CD14-positive monocyte (primary cell): ENCODE data around the gene PUM1. TPM values are rescaled to one million over a fixed set of nuclear protein-coding genes. Genes with fewer than 3 reads are reported as not detected.

Experiments used
- DNase-seq, 3 donors: peaks; one replicate each; pipeline ENCODE4 v3.0.0-alpha.2; 2011 to 2022
- H2AFZ ChIP-seq: 2 replicates; pipeline ENCODE4 v1.6.0; 2012; ENCODE audit warnings: mild to moderate bottlenecking, low read depth, low read length, inconsistent platforms; ENCODE audit not compliant: insufficient read depth, poor library complexity, severe bottlenecking
- H3K27ac ChIP-seq, 2 donors: 1 replicate in 1 of 2; 2 replicates in 1 of 2; pipeline ENCODE4 v1.5.1; 2012 to 2013; ENCODE audit warnings: low read length in 2 of 2, control low read depth in 1 of 2, inconsistent platforms in 1 of 2, low read depth in 1 of 2, mild to moderate bottlenecking in 1 of 2
- H3K27me3 ChIP-seq, 2 donors: one replicate each; pipeline versions ENCODE4 v1.6.0 to v1.6.1; 2011 to 2013; ENCODE audit warnings: low read length in 2 of 2; ENCODE audit not compliant: control insufficient read depth in 2 of 2, insufficient read depth in 2 of 2
- H3K36me3 ChIP-seq, 2 donors: replicated peaks in 1 of 2; 1 replicate in 1 of 2; 2 replicates in 1 of 2; pipeline versions ENCODE4 v1.5.1 to v1.6.1; 2012 to 2013; ENCODE audit warnings: low read length in 2 of 2, control low read depth in 1 of 2, inconsistent platforms in 1 of 2, mild to moderate bottlenecking in 1 of 2; ENCODE audit not compliant: insufficient read depth in 2 of 2, control insufficient read depth in 1 of 2
- H3K4me1 ChIP-seq, 2 donors: 1 replicate in 1 of 2; 2 replicates in 1 of 2; pipeline versions ENCODE4 v1.5.1 to v1.6.1; 2012 to 2013; ENCODE audit warnings: low read length in 2 of 2, control low read depth in 1 of 2, inconsistent platforms in 1 of 2, mild to moderate bottlenecking in 1 of 2, moderate library complexity in 1 of 2; ENCODE audit not compliant: insufficient read depth in 2 of 2, control insufficient read depth in 1 of 2
- H3K4me2 ChIP-seq: replicated peaks from 2 replicates; pipeline ENCODE3; 2012; ENCODE audit warnings: low read length, moderate library complexity, mild to moderate bottlenecking; ENCODE audit not compliant: poor library complexity, severe bottlenecking; ENCODE audit errors: extremely low read depth
- H3K4me3 ChIP-seq, 3 experiments: fragments of 200-600 bp in 1 of 3; sonication (generic) in 1 of 3; replicated peaks in 1 of 3; 1 replicate in 2 of 3; 2 replicates in 1 of 3; pipeline ENCODE4 v1.5.1; 2011 to 2013; ENCODE audit warnings: low read length in 3 of 3, mild to moderate bottlenecking in 3 of 3, control low read depth in 2 of 3, low read depth in 2 of 3, inconsistent platforms in 1 of 3, moderate library complexity in 1 of 3
- H3K79me2 ChIP-seq: 2 replicates; pipeline ENCODE4 v1.6.0; 2012; ENCODE audit warnings: mild to moderate bottlenecking, control low read depth, inconsistent platforms, low read length, moderate library complexity; ENCODE audit not compliant: insufficient read depth
- H3K9ac ChIP-seq: 2 replicates; pipeline ENCODE4 v1.6.0; 2017; ENCODE audit warnings: low read length, mild to moderate bottlenecking; ENCODE audit not compliant: insufficient read depth, poor library complexity, severe bottlenecking
- H3K9me3 ChIP-seq, 2 donors: replicated peaks in 1 of 2; 1 replicate in 1 of 2; 2 replicates in 1 of 2; pipeline versions ENCODE4 v1.5.1 to v1.6.1; 2012 to 2013; ENCODE audit warnings: low read length in 2 of 2, control low read depth in 1 of 2; ENCODE audit not compliant: control insufficient read depth in 1 of 2, insufficient read depth in 1 of 2
- H4K20me1 ChIP-seq: 2 replicates; pipeline ENCODE4 v1.6.0; 2012; ENCODE audit warnings: mild to moderate bottlenecking, low read length, control low read depth, moderate library complexity; ENCODE audit not compliant: insufficient read depth
- H3K27ac Mint-ChIP-seq, 7 donors: one replicate each; pipeline ENCODE4 v1.8.0; 2020; ENCODE audit warnings: mild to moderate bottlenecking in 7 of 7, mixed read lengths in 7 of 7, moderate library complexity in 6 of 7, inconsistent platforms in 2 of 7
- H3K27me3 Mint-ChIP-seq, 3 donors: one replicate each; pipeline ENCODE4 v1.8.0; 2021 to 2022; ENCODE audit warnings: low read depth in 3 of 3, mild to moderate bottlenecking in 3 of 3, mixed read lengths in 3 of 3, moderate library complexity in 3 of 3, inconsistent platforms in 1 of 3
- H3K36me3 Mint-ChIP-seq, 2 donors: one replicate each; pipeline ENCODE4 v1.8.0; 2020; ENCODE audit warnings: mixed read lengths in 2 of 2, inconsistent platforms in 1 of 2, mild to moderate bottlenecking in 1 of 2
- H3K4me1 Mint-ChIP-seq: one replicate; pipeline ENCODE4 v1.8.0; 2020; ENCODE audit warnings: mild to moderate bottlenecking, mixed read lengths
- H3K4me3 Mint-ChIP-seq, 2 donors: one replicate each; pipeline ENCODE4 v1.8.0; 2020; ENCODE audit warnings: mild to moderate bottlenecking in 2 of 2, mixed read lengths in 2 of 2, moderate library complexity in 1 of 2
- H3K9me3 Mint-ChIP-seq, 7 donors: one replicate each; pipeline ENCODE4 v1.8.0; 2020 to 2022; ENCODE audit warnings: mixed read lengths in 7 of 7, mild to moderate bottlenecking in 6 of 7, moderate library complexity in 6 of 7, inconsistent platforms in 2 of 7
- WGBS: methylation state at CpG from one replicate; pipeline ENCODE4 v1.1.5; 2013; ENCODE audit warnings: missing lambda C conversion rate; ENCODE audit not compliant: insufficient coverage; 5-methylcytosine and 5-hydroxymethylcytosine counted together
- intact Hi-C, 2 donors: fragments of 100-400 bp; cut with micrococcal nuclease; formaldehyde crosslinking; loops; one replicate each; pipeline versions ENCODE4 v1.15.0 to v1.15.1; 2023
- polyA plus RNA-seq, 3 donors: library from polyadenylated mRNA; depleted of rRNA in 1 of 3; unstranded in 2 of 3; stranded (reverse) in 1 of 3; fragments of 300-500 nt in 2 of 3; fragments of >200 nt in 1 of 3; fragmentation: Illumina TruSeq in 2 of 3; gene quantifications; 1 replicate in 2 of 3; 2 replicates in 1 of 3; pipeline ENCODE4 v1.2.3, GENCODE V29; 2012 to 2021
- small RNA-seq: library from RNA; depleted of rRNA; stranded (forward); fragments of <200 nt; gene quantifications from one replicate; pipeline ENCODE3, GENCODE V24; 2012; ENCODE audit warnings: low read depth; ENCODE audit not compliant: insufficient read length
- TF ChIP-seq, protein P1 (sequence below): fragments of 200-600 bp; IDR thresholded peaks from one replicate; pipeline ENCODE4 v1.8.0; 2022; ENCODE audit warnings: antibody characterized with exemption, mild to moderate bottlenecking

Gene PUM1
- polyA plus RNA-seq, 3 donors, result 55.0 to 86.1 (median 62.4) TPM

DNA sequence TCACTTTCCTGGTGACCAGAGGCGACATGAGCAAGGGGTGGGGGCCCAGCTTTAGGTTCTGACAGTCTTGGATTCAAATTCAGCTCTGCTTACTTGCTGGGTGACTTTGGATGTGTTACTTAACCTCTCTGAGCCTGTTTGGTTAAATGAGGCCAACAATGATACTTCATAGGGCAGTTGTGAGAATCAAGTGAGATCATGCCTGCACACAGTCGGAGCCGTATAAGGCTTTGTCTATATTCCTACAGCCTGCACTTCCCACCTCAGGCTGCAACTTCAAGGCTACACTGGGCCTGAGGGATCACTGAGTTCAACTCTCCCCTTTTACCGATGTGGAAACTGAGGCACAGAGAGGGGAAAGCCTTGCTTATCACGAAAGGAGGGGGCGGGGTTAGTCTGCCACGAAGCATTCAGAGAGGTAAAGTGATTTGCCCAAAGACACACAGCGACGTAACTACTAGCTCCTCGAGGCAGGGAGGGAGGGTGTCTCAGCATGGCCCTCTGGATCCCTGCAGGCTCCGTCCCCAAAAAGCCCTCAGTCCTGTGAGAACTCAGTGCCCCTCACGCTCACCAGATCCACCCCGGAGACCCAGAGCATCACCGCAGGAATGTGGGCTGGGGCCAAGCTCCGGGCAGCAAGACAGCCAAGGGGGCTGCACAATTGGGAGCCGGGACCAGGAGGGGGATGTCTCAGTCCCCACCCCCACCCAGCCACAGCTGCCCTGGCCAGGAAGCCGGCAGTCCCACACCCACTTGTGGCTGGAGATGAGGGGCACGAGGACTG is 181.9 kb downstream of the PUM1 start:
- H3K4me3 Mint-ChIP-seq, result no peak overlapping the region
- WGBS, result 88% methylated on average over 8 of the region's 18 CpGs

DNA sequence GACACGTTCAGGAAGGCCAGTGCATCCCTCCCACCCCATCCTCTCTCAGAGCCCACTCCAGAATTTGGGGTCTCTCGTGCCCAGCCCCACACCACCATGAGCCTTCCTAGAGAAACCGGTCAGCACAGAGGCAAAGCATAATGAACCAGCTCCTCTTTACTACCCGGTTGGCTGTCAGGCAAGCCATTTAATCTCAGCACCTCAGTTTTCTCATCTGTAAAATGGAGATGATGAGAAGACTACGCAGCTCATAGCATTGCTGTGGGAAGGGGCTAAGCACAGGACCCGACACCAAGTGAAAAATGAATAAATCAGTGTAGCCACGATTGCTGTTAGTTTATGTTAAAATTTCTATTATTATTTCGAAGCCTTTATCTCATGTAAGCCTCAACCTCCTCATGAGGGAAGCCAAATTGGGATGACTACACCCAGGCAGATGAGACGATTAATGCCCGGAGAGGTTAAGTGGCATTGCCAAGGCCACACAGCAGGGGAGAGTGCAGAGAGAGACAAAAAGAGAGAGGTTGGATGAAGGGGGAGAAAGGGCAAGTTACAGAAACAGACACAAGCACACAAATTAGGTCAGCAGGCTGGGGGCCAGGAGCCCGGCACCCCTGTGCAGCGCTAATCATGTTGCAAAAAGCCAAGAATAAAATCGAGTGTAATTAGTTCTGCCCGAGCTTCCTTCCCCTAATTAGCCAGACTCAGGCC is 182.7 kb downstream of the PUM1 start:
- no peak for DNase-seq
- Histone ChIP-seq H3K27ac (no peak overlapping the region), H4K20me1 (no peaks in the 10 kb centered on the region), H3K9me3 (no peaks in the 10 kb centered on the region), H2AFZ (no peak overlapping the region), H3K4me3 (no peak overlapping the region), H3K36me3 (no peaks in the 10 kb centered on the region), H3K27me3 (peaks cover 0 to 75% of the 10 kb centered on the region in 2 donors), H3K9ac (no peak overlapping the region), H3K4me2 (no peak overlapping the region), H3K79me2 (no peaks in the 10 kb centered on the region), H3K4me1 (peaks cover 5% of the 10 kb centered on the region in 2 donors)
- intact Hi-C loops, result no loop called here
- H3K4me1 Mint-ChIP-seq, result peaks cover 16% of the 10 kb centered on the region
- H3K27ac Mint-ChIP-seq, result peak overlapping the region in 1 of 7 donors; percentile 26
- H3K27me3 Mint-ChIP-seq, result peaks cover 53 to 80% (median 60%) of the 10 kb centered on the region in 3 donors
- TF ChIP-seq, protein P1, sequence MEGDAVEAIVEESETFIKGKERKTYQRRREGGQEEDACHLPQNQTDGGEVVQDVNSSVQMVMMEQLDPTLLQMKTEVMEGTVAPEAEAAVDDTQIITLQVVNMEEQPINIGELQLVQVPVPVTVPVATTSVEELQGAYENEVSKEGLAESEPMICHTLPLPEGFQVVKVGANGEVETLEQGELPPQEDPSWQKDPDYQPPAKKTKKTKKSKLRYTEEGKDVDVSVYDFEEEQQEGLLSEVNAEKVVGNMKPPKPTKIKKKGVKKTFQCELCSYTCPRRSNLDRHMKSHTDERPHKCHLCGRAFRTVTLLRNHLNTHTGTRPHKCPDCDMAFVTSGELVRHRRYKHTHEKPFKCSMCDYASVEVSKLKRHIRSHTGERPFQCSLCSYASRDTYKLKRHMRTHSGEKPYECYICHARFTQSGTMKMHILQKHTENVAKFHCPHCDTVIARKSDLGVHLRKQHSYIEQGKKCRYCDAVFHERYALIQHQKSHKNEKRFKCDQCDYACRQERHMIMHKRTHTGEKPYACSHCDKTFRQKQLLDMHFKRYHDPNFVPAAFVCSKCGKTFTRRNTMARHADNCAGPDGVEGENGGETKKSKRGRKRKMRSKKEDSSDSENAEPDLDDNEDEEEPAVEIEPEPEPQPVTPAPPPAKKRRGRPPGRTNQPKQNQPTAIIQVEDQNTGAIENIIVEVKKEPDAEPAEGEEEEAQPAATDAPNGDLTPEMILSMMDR, result no peak
- no peak overlapping the region for H3K4me3 Mint-ChIP-seq
- no peaks in the 10 kb centered on the region for H3K36me3 Mint-ChIP-seq
- WGBS, result 66% methylated on average over 4 of the region's 14 CpGs
- H3K9me3 Mint-ChIP-seq, result peaks cover 0 to 7% (median 0%) of the 10 kb centered on the region in 7 donors

More for the DNA sequence above, 181.9 kb downstream of the PUM1 start:
- H3K4me3 ChIP-seq, result no peak overlapping the region
- peaks cover 11% of the 10 kb centered on the region for H3K4me1 Mint-ChIP-seq
- peaks cover 0 to 7% (median 0%) of the 10 kb centered on the region in 7 donors for H3K9me3 Mint-ChIP-seq
- TF ChIP-seq, protein P1, result no peak
- H3K36me3 ChIP-seq, result no peaks in the 10 kb centered on the region
- peaks cover 0 to 70% of the 10 kb centered on the region in 2 donors for H3K27me3 ChIP-seq
- H4K20me1 ChIP-seq, result no peaks in the 10 kb centered on the region
- no peak overlapping the region for H3K27ac ChIP-seq
- no peak overlapping the region for H3K9ac ChIP-seq
- H3K9me3 ChIP-seq, result no peaks in the 10 kb centered on the region
- no peaks in the 10 kb centered on the region for H3K4me1 ChIP-seq
- no peak overlapping the region for H3K4me2 ChIP-seq
- no peak overlapping the region for H2AFZ ChIP-seq
- H3K27ac Mint-ChIP-seq, result no peak overlapping the region
- intact Hi-C loops, result no loop called here
- H3K36me3 Mint-ChIP-seq, result no peaks in the 10 kb centered on the region
- H3K27me3 Mint-ChIP-seq, result peaks cover 51 to 80% (median 58%) of the 10 kb centered on the region in 3 donors
- DNase-seq, result no peak
- no peaks in the 10 kb centered on the region for H3K79me2 ChIP-seq

Small RNAs within 50 kb of the gene (small RNA-seq; reads per million reads assigned to genes)
- gene AL356320.1 (not detected), gene RN7SL371P (not detected)

Other genes with a start within 250 kb of the PUM1 start
- gene SDC3, start 157.0 kb downstream of the PUM1 start, polyA plus RNA-seq, result 1 to 10 TPM in 1 of 3 donors, under 1 TPM in 2; 0.05 to 1.2 (median 0.12) TPM
- not detected for gene NKAIN1, start 174.2 kb upstream of the PUM1 start, polyA plus RNA-seq
- gene SNRNP40, start 231.1 kb upstream of the PUM1 start, polyA plus RNA-seq, result 10 to 100 TPM; 25.6 to 56.4 (median 50.9) TPM
- gene ZCCHC17, start 231.3 kb upstream of the PUM1 start, polyA plus RNA-seq, result 10 to 100 TPM; 17.0 to 32.3 (median 29.3) TPM